ENCODE measurements around the gene ATP9A. TPM values are rescaled to one million over a fixed set of nuclear protein-coding genes. Genes with fewer than 3 reads are reported as not detected.

The ATP9A gene
- total and polyA plus RNA-seq, 2 of the 8 experiments (the other 6 are each of a cell fraction or from before 2014, with no cell fraction given) = 5.0 to 6.4 TPM

GRCh38 chr20:51710361-51710894 is 57.8 kb downstream of the ATP9A start:
- WGBS, 2 experiments (ENCODE audit: extremely low coverage in 1 of 2, insufficient coverage in 1 of 2, insufficient read length in 1 of 2, insufficient replicate concordance in 2 of 2, low coverage in 1 of 2, low lambda C conversion rate in 2 of 2, missing lambda C conversion rate in 1 of 2) = 5% methylated on average over 10 of the region's 10 CpGs; no CpG with 5 or more reads in 1 of the 2 experiments
- no peaks in the 10 kb centered on the region for H3K79me2 ChIP-seq (ENCODE audit: control insufficient read depth in 1 of 2, insufficient read depth in 2 of 2, low read length in 2 of 2)
- H3K4me3 ChIP-seq (ENCODE audit: extremely low read depth in 1 of 4, insufficient read depth in 2 of 4, low read depth in 3 of 4, low read length in 4 of 4) = peak overlapping the region in 1 of 4 experiments; percentile 45; a peak in 2 of 8 replicates
- peaks cover 8 to 21% (median 17%) of the 10 kb centered on the region in 4 experiments for H3K4me1 ChIP-seq (replicated peaks in 1 of 4; ENCODE audit: control insufficient read depth in 3 of 4, insufficient read depth in 4 of 4, low read length in 3 of 4)
- H3K18ac ChIP-seq (ENCODE audit: extremely low read depth, low read length) = peak overlapping the region; percentile 55; the same call in 1 of the 2 replicates
- ChIA-PET POLR2A (ENCODE audit: partially characterized antibody) (interaction anchor here (1.1 to 1.4 kb wide), 2 partner anchors 69 to 73 kb away, joined by 3 to 4 read pairs; no protein-coding TSS in a partner anchor), CTCF (ENCODE audit: partially characterized antibody) (interaction anchor here (0.6 to 1.4 kb wide), 6 partner anchors 9 to 205 kb away, joined by 3 to 6 read pairs (median 3); no protein-coding TSS in a partner anchor)
- no peaks in the 10 kb centered on the region for H3K36me3 ChIP-seq (ENCODE audit: control insufficient read depth in 2 of 4, insufficient read depth in 4 of 4, low read length in 3 of 4)
- FAIRE-seq (no peak), DNase-seq (ENCODE audit: low read depth in 1 of 2, low spot score in 2 of 2) (no peak)
- no peak overlapping the region for H4K91ac ChIP-seq (replicated peaks; ENCODE audit: insufficient read length, low read length)
- H2BK5ac ChIP-seq (ENCODE audit: low read depth, low read length) = 0 out of 2 replicates have a peak overlapping the region, but pooled peaks have one; percentile 12
- no peaks in the 10 kb centered on the region for H3K9me3 ChIP-seq (ENCODE audit: insufficient read depth in 2 of 2, low read depth in 1 of 2, low read length in 1 of 2)
- no peak overlapping the region for H3K9ac ChIP-seq (replicated peaks in 1 of 4; ENCODE audit: extremely low read depth in 1 of 4, low read depth in 3 of 4, low read length in 3 of 4)
- H2BK15ac ChIP-seq (ENCODE audit: low read length) = no peak overlapping the region
- H4K8ac ChIP-seq (ENCODE audit: extremely low read depth, insufficient read depth, low read length) = no peak overlapping the region
- H3K4ac ChIP-seq (replicated peaks; ENCODE audit: insufficient read length, low read depth, low read length) = no peak overlapping the region
- H2AFZ ChIP-seq (ENCODE audit: low read length) = no peak overlapping the region
- H3K56ac ChIP-seq (replicated peaks; ENCODE audit: insufficient read length, low read depth, low read length) = no peak overlapping the region
- peak overlapping the region; percentile 59 to 61 for H3K4me2 ChIP-seq (ENCODE audit: insufficient read depth in 1 of 2, low read depth in 2 of 2, low read length in 2 of 2)
- H3K27me3 ChIP-seq (replicated peaks in 1 of 4; ENCODE audit: control insufficient read depth in 3 of 4, extremely low read depth in 1 of 4, insufficient read depth in 3 of 4, low read length in 3 of 4) = no peaks in the 10 kb centered on the region
- H4K20me1 ChIP-seq (replicated peaks in 1 of 2; ENCODE audit: control insufficient read depth in 1 of 2, insufficient read depth in 2 of 2, low read length in 2 of 2) = no peaks in the 10 kb centered on the region
- 0 out of 2 replicates have a peak overlapping the region, but pooled peaks have one; percentile 75 for H2BK12ac ChIP-seq (ENCODE audit: low read depth, low read length)
- peak overlapping the region; percentile 62; the same call in 1 of the 2 replicates for H3K27ac ChIP-seq (ENCODE audit: low read depth, low read length)
- H3K23me2 ChIP-seq (ENCODE audit: low read depth, low read length) = peaks cover 2% of the 10 kb centered on the region; the same call in 1 of the 2 replicates
- no peak overlapping the region for H2AK5ac ChIP-seq (ENCODE audit: low read depth, low read length)
- no peak overlapping the region for H3K14ac ChIP-seq (ENCODE audit: insufficient read length)
- no peaks in the 10 kb centered on the region for H3K79me1 ChIP-seq (ENCODE audit: low read depth, low read length)
- no peak overlapping the region for H2BK20ac ChIP-seq (ENCODE audit: low read length)
- peak; percentile 39 for TF ChIP-seq ASH2L (IDR thresholded peaks at IDR 0.05; ENCODE audit: low read length)
- TF ChIP-seq TAF7 (optimal IDR thresholded peaks at IDR 0.05; ENCODE audit: borderline replicate concordance, low read depth, low read length) = no peak
- 0 out of 2 replicates have a peak, but pooled peaks have one; percentile 35 for TF ChIP-seq RBBP5 (IDR thresholded peaks at IDR 0.05; ENCODE audit: borderline replicate concordance, low read depth, low read length)
- no peak for TF ChIP-seq EP300 (IDR thresholded peaks at IDR 0.05; ENCODE audit: borderline replicate concordance in 1 of 2, low read depth in 2 of 2, low read length in 2 of 2)
- TF ChIP-seq E2F6 (IDR thresholded peaks at IDR 0.05) = no peak
- H2BK120ac ChIP-seq (replicated peaks; ENCODE audit: low read depth, low read length) = no peak overlapping the region
- H3K23ac ChIP-seq (ENCODE audit: insufficient read length) = no peak overlapping the region
- H4K5ac ChIP-seq (ENCODE audit: insufficient read length, low read depth, low read length) = peak overlapping the region; percentile 39

All from H1 (cell line).